Retinal pigment epithelial cell (primary cell): ENCODE measurements around the gene DNASE1L1.

Source experiments
- DNase-seq: peaks from one replicate; pipeline ENCODE4 v3.0.0-alpha.2; 2010; ENCODE audit warnings: low read depth
- H3K4me3 ChIP-seq: 2 replicates; pipeline ENCODE4 v1.5.1; 2011; ENCODE audit warnings: mild to moderate bottlenecking, low read length, control low read depth, moderate library complexity
- CTCF ChIP-seq: conservative IDR thresholded peaks from 2 replicates; pipeline ENCODE4 v1.5.1; 2011; ENCODE audit warnings: low read depth, low read length, control low read depth, inconsistent platforms

DNASE1L1 gene

GRCh38 chrX:154435171-154435733 is 26.2 kb upstream of the DNASE1L1 start:
- no peak overlapping the region for H3K4me3 ChIP-seq
- TF ChIP-seq CTCF, result no peak
- no peak for DNase-seq

DNA sequence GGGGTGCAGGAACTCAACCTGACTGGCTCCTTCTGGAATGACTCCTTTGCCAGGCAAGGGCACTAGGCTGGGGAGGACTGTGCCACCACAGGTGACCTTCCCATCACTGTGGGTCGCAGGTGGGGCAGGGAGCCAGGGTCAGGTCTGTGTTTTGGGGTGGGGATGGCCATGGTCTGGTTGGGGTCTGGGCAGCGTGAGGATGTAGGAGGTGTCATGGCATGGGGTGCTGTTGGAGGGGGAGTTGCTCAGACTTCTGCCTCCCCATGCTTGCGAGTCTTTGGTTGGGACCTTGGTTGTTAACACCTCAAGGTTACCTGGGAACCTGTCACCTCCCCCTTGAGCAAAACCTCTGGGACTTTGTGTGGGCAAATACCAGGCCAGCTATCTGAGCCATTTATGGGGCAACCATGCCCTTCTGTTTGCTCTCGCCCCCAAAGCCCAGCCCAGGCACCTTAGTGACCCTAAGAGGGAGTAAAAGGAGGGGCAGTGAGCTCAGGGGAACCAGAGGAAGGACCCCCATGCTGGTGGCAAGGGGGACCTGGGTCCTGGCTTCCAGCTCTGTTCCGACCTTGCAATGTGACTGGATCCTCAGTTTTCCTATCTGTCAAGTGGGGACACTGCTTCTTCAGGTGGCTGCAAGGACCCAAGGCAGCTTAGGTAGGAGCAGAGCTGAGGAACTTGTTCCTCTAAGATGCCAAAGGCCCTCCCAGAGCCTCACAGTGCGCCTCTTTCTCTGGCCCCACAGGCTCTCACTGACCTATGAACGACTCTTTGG is 25.5 kb upstream of the DNASE1L1 start:
- no peak overlapping the region for H3K4me3 ChIP-seq
- DNase-seq, result no peak
- TF ChIP-seq CTCF, result no peak

- TF ChIP-seq CTCF, result no peak
- no peak for DNase-seq
- no peak overlapping the region for H3K4me3 ChIP-seq
These were observed 24.6 kb upstream of the DNASE1L1 start for GRCh38 chrX:154433605-154434004.

DNA sequence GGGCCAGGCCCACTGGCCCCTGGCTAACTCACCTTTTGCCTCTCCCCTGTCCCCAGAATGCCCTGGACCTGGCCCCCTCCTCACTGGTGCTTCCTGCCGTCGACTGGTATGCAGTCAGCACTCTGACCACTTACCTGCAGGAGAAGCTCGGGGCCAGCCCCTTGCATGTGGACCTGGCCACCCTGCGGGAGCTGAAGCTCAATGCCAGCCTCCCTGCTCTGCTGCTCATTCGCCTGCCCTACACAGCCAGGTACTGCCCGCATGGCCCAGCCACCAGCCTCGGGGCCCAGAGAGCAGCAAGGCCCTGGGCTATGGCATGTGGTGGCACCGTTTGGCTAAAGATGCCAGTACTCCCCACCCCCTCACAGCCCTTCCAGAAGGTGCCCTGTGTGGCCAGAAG is 23.2 kb upstream of the DNASE1L1 start:
- no peak for TF ChIP-seq CTCF
- no peak overlapping the region for H3K4me3 ChIP-seq
- DNase-seq, result no peak

DNA sequence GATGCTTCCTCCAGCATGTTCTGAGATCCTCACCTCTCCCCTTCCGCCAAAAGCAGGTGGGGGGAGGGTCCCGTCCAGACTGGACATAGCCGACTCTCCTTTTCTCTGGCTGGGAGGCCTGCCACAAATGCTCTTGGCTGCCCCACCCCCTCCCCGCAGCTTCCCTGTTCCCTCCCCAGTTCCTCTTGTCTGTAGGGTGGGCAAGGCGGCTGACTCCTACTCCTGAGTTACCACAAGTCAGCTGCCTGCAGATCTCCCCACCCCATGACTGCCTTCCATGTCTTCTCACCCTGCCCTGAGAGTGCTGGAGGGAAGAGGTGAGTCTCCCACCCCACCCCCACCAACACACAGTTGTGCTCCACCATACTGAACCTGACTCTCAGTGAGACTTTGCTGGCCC is 22.3 kb upstream of the DNASE1L1 start:
- H3K4me3 ChIP-seq, result no peak overlapping the region
- TF ChIP-seq CTCF, result no peak
- DNase-seq, result no peak

DNA sequence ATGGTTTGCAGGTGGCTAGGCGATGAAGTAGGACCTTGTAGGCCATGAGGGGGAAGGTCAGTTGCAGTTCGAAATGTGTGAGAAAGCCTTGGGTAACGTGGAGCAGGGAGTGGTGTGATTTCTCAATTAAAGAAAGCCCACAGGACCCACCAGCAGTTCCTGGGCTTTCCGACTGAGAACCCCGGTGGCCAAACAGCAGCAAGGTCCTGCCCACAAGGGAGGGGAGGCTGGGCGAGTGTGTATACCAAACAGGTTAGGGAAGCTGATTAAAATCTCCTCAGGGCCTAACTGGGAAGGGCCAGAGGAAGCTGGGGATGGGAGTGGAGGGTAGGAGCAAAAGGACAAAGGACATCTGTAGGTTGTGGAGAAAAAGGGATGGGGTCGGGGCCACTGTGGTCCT is 21.9 kb upstream of the DNASE1L1 start:
- no peak for TF ChIP-seq CTCF
- DNase-seq, result no peak
- no peak overlapping the region for H3K4me3 ChIP-seq

DNA sequence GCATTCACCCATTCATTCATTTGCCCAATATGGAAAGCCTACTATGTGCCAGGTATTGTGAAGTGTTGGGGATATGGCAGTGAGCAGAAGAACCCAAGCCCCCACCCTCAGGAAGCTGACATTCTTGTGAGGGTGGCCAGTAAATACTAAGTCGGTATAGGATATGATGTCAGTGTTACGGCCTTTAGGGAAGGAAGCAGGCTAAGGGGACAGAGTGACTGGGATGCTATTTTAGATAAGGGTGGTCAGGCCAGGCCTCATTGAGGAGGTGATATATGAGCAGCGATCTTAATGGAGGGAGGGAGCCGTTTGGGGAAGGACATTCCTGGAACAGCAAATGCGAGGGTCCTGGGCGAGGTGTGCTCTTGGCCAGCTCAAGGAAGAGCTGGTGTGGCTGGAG is 21.4 kb upstream of the DNASE1L1 start:
- no peak for DNase-seq
- H3K4me3 ChIP-seq, result no peak overlapping the region
- TF ChIP-seq CTCF, result no peak
